ENCODE measurements around the gene QRSL1.
"Not testable (repeated sequence)": the region's sequence is repeated elsewhere in the genome, so short reads cannot be mapped to it uniquely, and the experiment has no call there.

QRSL1 gene

DNA sequence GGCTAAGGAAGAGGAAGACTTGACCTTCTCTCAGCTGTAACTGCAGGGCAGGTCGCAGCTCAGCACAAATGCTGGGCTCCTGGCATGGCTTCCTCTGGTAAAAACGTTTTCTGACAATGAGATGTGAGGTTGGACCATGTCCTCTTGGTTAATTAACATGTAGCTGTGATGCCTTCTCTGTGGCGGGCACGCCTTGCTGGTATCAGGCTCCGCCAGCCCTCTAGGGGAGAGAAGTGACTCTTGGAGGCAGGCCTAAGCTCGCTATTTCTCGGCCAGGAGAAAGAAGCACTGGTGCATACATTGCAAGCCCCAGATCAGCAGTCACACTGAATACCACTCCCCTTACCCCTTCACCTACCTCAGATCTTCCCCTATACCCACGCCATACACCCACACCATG is 65.0 kb downstream of the QRSL1 start:
- Histone ChIP-seq H3K27ac (ENCODE audit: insufficient read depth, low read depth, low read length, poor library complexity, severe bottlenecking) (no peak overlapping the region), H3K4me1 (ENCODE audit: control insufficient read depth, insufficient read depth, low read length) (peaks cover 7% of the 10 kb centered on the region), H3K9me3 (ENCODE audit: control insufficient read depth, low read length) (no peaks in the 10 kb centered on the region), H3K36me3 (ENCODE audit: control insufficient read depth, insufficient read depth, low read length) (no peaks in the 10 kb centered on the region), H3K27me3 (ENCODE audit: control insufficient read depth, insufficient read depth, low read length, poor library complexity, severe bottlenecking) (no peaks in the 10 kb centered on the region), H3K4me3 (ENCODE audit: insufficient read depth, low read depth, low read length) (no peak overlapping the region)
- 77 to 83% methylated on average over 8 of the region's 8 CpGs for WGBS, 2 experiments

DNA sequence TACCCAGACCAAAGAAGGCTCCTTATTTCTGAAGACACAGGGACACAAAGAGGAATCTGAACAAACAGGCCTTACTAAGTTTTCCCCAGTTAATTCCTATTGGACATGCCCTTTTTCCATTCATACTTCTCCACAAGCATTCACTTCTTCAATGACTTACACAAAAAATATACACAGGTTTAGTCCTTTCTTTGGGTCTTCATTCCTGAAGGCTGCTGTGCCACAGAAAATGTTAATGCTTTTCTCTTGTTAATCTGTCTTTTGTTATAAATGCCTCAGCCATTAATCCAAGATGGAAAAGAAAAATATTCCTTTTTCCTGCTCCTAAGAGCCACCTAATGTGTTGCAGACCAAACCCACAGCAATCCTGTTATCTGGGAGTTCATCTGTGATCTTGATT is 71.2 kb downstream of the QRSL1 start:
- H3K4me3 ChIP-seq (ENCODE audit: insufficient read depth, low read depth, low read length) = no peak overlapping the region
- H3K4me1 ChIP-seq (ENCODE audit: control insufficient read depth, insufficient read depth, low read length) = no peaks in the 10 kb centered on the region
- no peak overlapping the region for H3K27ac ChIP-seq (ENCODE audit: insufficient read depth, low read depth, low read length, poor library complexity, severe bottlenecking)
- H3K27me3 ChIP-seq (ENCODE audit: control insufficient read depth, insufficient read depth, low read length, poor library complexity, severe bottlenecking) = no peaks in the 10 kb centered on the region
- H3K36me3 ChIP-seq (ENCODE audit: control insufficient read depth, insufficient read depth, low read length) = no peaks in the 10 kb centered on the region
- H3K9me3 ChIP-seq (ENCODE audit: control insufficient read depth, low read length) = no peaks in the 10 kb centered on the region

DNA sequence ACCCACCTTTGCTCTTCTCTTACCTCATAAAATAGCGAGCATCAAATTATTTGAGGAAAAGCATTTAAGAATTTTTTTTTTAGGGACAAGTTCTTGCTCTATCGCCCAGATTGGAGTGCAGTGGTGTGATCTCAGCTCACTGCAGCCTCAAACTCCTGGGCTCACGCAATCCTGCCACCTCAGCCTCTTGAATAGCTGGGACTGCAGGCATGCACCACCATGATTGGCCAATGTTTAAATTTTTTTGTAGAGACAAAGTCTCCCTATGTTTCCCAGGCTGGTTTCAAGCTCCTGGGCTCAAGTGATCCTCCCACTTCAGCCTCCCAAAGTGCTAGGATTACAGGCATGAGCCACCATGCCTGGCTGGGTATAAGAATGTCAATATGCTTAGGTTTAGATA is 71.8 kb downstream of the QRSL1 start:
- H3K4me1 ChIP-seq (ENCODE audit: control insufficient read depth, insufficient read depth, low read length); H3K36me3 ChIP-seq (ENCODE audit: control insufficient read depth, insufficient read depth, low read length); H3K27me3 ChIP-seq (ENCODE audit: control insufficient read depth, insufficient read depth, low read length, poor library complexity, severe bottlenecking); H3K9me3 ChIP-seq (ENCODE audit: control insufficient read depth, low read length); H3K4me3 ChIP-seq (ENCODE audit: insufficient read depth, low read depth, low read length); H3K27ac ChIP-seq (ENCODE audit: insufficient read depth, low read depth, low read length, poor library complexity, severe bottlenecking): not testable (repeated sequence)
- whole genome bisulfite sequencing, 2 experiments = 89 to 92% methylated on average over 3 of the region's 3 CpGs

DNA sequence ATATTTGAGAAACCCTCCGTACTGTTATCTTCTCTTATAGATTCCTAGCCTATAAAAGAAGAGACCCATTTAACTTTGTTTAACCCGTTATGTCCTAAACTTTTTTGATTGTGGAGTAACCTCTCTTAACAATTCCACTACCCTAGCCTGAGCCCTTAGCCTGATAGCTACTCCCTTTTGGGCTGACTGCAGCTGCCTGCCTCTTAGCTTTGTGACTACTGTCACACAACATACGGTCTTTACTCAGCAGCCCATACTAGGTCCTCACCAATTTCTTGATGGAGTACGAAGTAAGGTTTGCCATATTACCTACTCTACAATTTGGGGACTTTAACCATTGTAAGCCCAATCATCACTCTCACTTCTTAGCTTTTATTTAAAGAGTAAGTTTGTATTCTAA is 72.7 kb downstream of the QRSL1 start:
- 93% methylated on average over 4 of the region's 4 CpGs for WGBS, 2 experiments
- H3K9me3 ChIP-seq (ENCODE audit: control insufficient read depth, low read length) = no peaks in the 10 kb centered on the region
- no peaks in the 10 kb centered on the region for H3K4me1 ChIP-seq (ENCODE audit: control insufficient read depth, insufficient read depth, low read length)
- H3K27ac ChIP-seq (ENCODE audit: insufficient read depth, low read depth, low read length, poor library complexity, severe bottlenecking) = no peak overlapping the region
- no peak overlapping the region for H3K4me3 ChIP-seq (ENCODE audit: insufficient read depth, low read depth, low read length)
- no peaks in the 10 kb centered on the region for H3K36me3 ChIP-seq (ENCODE audit: control insufficient read depth, insufficient read depth, low read length)
- no peaks in the 10 kb centered on the region for H3K27me3 ChIP-seq (ENCODE audit: control insufficient read depth, insufficient read depth, low read length, poor library complexity, severe bottlenecking)

DNA sequence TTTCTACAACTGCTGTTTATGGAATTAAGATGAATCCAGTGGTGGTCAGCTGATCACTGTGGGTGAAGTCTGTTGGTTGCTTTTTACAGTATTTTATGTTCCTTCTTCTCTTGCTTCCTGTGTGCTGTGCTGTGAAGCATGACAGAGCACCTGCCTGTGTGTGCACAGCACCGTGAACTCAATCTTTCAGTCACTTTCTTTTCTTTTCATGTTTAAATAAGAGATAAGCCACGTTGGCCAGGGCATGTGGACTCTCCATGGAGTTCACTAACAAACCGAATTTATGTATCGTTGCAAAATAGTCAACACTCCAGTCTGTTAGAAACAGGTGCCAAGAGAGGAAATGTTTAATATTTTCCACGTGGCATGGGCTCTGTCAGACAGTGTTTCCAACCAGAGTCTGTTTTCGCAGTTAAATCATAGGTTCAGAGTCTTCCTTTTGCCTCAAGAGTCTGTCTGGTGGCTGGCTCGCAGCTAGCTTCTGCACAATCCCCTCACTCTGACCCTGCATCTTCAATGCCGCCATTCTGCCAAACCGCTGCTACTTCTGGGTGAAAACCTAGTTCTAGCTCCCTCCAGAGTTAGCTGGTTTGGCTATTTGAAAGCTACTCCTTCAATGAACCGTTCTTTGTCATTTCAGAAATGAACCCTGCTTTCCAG is 73.2 kb downstream of the QRSL1 start:
- Histone ChIP-seq H3K27me3 (ENCODE audit: control insufficient read depth, insufficient read depth, low read length, poor library complexity, severe bottlenecking) (no peaks in the 10 kb centered on the region), H3K36me3 (ENCODE audit: control insufficient read depth, insufficient read depth, low read length) (no peaks in the 10 kb centered on the region), H3K9me3 (ENCODE audit: control insufficient read depth, low read length) (no peaks in the 10 kb centered on the region), H3K27ac (ENCODE audit: insufficient read depth, low read depth, low read length, poor library complexity, severe bottlenecking) (no peak overlapping the region), H3K4me3 (ENCODE audit: insufficient read depth, low read depth, low read length) (no peak overlapping the region), H3K4me1 (ENCODE audit: control insufficient read depth, insufficient read depth, low read length) (no peaks in the 10 kb centered on the region)
- WGBS, 2 experiments = 94% methylated on average over 10 of the region's 10 CpGs

DNA sequence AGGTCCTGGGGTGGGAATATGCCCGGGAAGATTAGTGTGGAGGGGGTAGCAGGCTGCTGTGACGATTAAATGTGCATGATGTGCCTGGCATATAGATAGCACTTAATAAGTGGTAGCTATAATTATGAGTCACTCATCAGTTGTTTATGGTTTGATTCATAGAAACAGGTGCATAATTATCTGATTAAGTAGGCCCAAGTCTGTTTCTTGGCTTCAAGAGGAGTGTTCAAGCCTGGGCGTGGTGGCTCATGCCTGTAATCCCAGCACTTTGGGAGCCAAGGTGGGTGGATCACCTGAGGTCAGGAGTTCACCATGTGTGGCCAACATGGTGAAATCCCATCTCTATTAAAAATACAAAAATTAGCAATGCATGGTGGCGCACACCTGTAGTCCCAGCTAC is 74.9 kb downstream of the QRSL1 start:
- 80 to 88% methylated on average over 4 of the region's 4 CpGs for whole genome bisulfite sequencing, 2 experiments
- Histone ChIP-seq H3K36me3 (ENCODE audit: control insufficient read depth, insufficient read depth, low read length) (no peaks in the 10 kb centered on the region), H3K4me3 (ENCODE audit: insufficient read depth, low read depth, low read length) (no peak overlapping the region)

DNA sequence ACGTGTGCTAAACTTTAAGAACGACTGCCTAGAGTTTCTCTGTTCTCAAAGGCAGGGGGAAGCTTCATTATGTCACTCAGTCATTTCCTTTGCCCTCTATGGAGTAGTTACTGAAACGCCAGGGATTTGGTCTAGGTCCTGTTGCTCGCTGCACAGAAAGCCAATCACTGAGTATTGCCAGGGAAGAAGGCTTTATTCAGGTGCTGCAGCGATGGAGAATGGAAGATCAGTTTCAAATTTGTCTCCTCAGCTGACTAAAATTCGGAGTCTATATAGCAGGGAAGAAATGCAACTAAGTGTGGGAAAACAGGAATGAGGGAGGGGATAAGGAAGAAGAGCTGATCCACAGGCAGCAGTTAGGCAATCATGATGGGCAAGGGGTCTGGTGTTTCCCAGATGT is 75.8 kb downstream of the QRSL1 start:
- H3K27me3 ChIP-seq (ENCODE audit: control insufficient read depth, insufficient read depth, low read length, poor library complexity, severe bottlenecking) = no peaks in the 10 kb centered on the region
- no peaks in the 10 kb centered on the region for H3K36me3 ChIP-seq (ENCODE audit: control insufficient read depth, insufficient read depth, low read length)
- WGBS, 2 experiments = 91 to 95% methylated on average over 6 of the region's 6 CpGs
- H3K9me3 ChIP-seq (ENCODE audit: control insufficient read depth, low read length) = no peaks in the 10 kb centered on the region
- no peak overlapping the region for H3K27ac ChIP-seq (ENCODE audit: insufficient read depth, low read depth, low read length, poor library complexity, severe bottlenecking)
- H3K4me1 ChIP-seq (ENCODE audit: control insufficient read depth, insufficient read depth, low read length) = no peaks in the 10 kb centered on the region
- no peak overlapping the region for H3K4me3 ChIP-seq (ENCODE audit: insufficient read depth, low read depth, low read length)

More for the DNA sequence above, 74.9 kb downstream of the QRSL1 start:
- no peaks in the 10 kb centered on the region for H3K9me3 ChIP-seq (ENCODE audit: control insufficient read depth, low read length)
- H3K27me3 ChIP-seq (ENCODE audit: control insufficient read depth, insufficient read depth, low read length, poor library complexity, severe bottlenecking) = no peaks in the 10 kb centered on the region
- no peak overlapping the region for H3K27ac ChIP-seq (ENCODE audit: insufficient read depth, low read depth, low read length, poor library complexity, severe bottlenecking)
- no peaks in the 10 kb centered on the region for H3K4me1 ChIP-seq (ENCODE audit: control insufficient read depth, insufficient read depth, low read length)

DNA sequence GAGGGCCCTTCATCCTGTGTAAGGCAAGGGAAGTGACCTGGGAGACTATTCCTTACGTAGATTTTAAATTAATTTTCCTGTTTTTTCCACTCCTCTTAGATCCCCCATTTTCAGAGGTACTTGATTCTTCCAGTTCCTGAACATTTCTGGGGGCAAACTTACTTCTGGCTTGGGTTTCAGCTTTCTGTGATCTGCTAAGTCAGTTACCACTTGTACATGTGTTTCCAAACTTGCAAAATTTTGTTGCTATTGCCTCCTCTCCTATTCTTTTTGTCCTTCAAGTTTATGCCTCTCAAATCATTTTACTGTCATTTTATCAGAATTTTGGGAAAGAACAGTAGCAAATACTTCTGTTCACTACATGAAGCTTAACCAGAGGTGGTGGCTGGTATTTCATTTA is 81.2 kb downstream of the QRSL1 start:
- H3K4me1 ChIP-seq (ENCODE audit: control insufficient read depth, insufficient read depth, low read length) = no peaks in the 10 kb centered on the region
- no peaks in the 10 kb centered on the region for H3K9me3 ChIP-seq (ENCODE audit: control insufficient read depth, low read length)
- H3K36me3 ChIP-seq (ENCODE audit: control insufficient read depth, insufficient read depth, low read length) = no peaks in the 10 kb centered on the region
- H3K4me3 ChIP-seq (ENCODE audit: insufficient read depth, low read depth, low read length) = no peak overlapping the region
- H3K27ac ChIP-seq (ENCODE audit: insufficient read depth, low read depth, low read length, poor library complexity, severe bottlenecking) = no peak overlapping the region
- WGBS, 2 experiments = 90 to 92% methylated on average over 1 of the region's 1 CpG
- no peaks in the 10 kb centered on the region for H3K27me3 ChIP-seq (ENCODE audit: control insufficient read depth, insufficient read depth, low read length, poor library complexity, severe bottlenecking)

DNA sequence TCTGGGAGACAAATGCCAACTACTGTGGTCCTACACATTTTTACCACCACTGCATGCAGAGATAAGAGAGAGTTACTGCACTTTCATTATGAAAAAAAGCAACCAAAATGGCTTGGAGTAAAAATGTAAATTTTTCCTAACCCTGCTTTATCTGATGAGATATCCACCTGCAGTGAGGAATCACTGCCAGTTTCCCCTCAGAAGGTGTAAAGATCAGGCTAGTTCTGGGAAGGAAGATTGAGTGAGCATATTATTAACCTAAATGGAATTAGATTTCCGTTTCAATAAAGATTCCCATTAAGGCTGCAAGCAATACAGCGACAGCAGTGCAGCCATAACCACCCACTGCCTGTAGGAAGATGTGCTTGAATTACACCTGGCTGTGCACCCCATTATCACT is 84.9 kb downstream of the QRSL1 start:
- Histone ChIP-seq H3K27me3 (ENCODE audit: control insufficient read depth, insufficient read depth, low read length, poor library complexity, severe bottlenecking) (no peaks in the 10 kb centered on the region), H3K4me1 (ENCODE audit: control insufficient read depth, insufficient read depth, low read length) (no peaks in the 10 kb centered on the region), H3K4me3 (ENCODE audit: insufficient read depth, low read depth, low read length) (no peak overlapping the region), H3K36me3 (ENCODE audit: control insufficient read depth, insufficient read depth, low read length) (no peaks in the 10 kb centered on the region), H3K9me3 (ENCODE audit: control insufficient read depth, low read length) (no peaks in the 10 kb centered on the region), H3K27ac (ENCODE audit: insufficient read depth, low read depth, low read length, poor library complexity, severe bottlenecking) (no peak overlapping the region)
- 93 to 95% methylated on average over 2 of the region's 2 CpGs for WGBS, 2 experiments

DNA sequence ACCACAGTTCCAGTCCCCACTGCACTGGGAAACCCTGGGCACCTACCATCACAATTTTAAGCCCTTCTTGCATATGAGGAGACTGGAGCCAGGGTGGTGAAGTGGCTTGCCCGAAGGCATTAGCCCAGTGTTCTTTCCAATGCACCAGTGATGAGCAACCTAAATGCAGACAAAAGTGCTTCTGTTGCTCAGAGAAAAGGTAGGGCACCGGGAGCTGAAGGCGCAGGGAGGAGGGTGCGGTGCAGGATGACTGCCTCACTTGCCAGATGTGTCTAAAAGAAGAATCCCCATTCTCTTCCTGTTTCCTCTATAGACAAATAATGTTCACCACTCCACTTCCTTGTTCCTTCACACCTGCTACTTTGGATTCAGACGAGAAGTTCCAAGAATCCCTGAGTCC is 86.5 kb downstream of the QRSL1 start:
- H3K27ac ChIP-seq (ENCODE audit: insufficient read depth, low read depth, low read length, poor library complexity, severe bottlenecking) = no peak overlapping the region

DNA sequence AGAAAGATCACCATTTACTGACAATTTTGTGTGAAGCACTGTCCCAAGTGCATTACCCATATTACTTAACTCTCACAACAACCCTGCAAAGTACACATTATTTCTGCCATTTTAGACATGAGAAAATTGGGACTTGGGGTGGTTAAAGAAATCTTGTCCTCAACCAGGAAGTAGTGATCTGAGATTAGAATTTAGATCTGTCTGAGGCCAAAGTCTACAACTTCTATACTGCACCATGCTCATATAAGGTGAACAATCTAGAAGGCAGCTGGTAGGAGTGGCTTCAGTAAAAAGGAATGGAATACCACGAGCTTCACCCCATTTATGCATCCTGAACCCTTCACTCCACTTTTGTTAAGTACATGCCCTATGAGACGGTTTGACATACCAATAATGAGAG is 87.6 kb downstream of the QRSL1 start:
- no peaks in the 10 kb centered on the region for H3K36me3 ChIP-seq (ENCODE audit: control insufficient read depth, insufficient read depth, low read length)
- H3K27me3 ChIP-seq (ENCODE audit: control insufficient read depth, insufficient read depth, low read length, poor library complexity, severe bottlenecking) = no peaks in the 10 kb centered on the region
- 80 to 100% methylated on average over 2 of the region's 2 CpGs for WGBS, 2 experiments

More for the DNA sequence above, 86.5 kb downstream of the QRSL1 start:
- no peaks in the 10 kb centered on the region for H3K27me3 ChIP-seq (ENCODE audit: control insufficient read depth, insufficient read depth, low read length, poor library complexity, severe bottlenecking)
- H3K9me3 ChIP-seq (ENCODE audit: control insufficient read depth, low read length) = no peaks in the 10 kb centered on the region
- H3K36me3 ChIP-seq (ENCODE audit: control insufficient read depth, insufficient read depth, low read length) = no peaks in the 10 kb centered on the region
- no peaks in the 10 kb centered on the region for H3K4me1 ChIP-seq (ENCODE audit: control insufficient read depth, insufficient read depth, low read length)
- WGBS, 2 experiments = 91 to 92% methylated on average over 5 of the region's 5 CpGs
- no peak overlapping the region for H3K4me3 ChIP-seq (ENCODE audit: insufficient read depth, low read depth, low read length)

More for the DNA sequence above, 87.6 kb downstream of the QRSL1 start:
- Histone ChIP-seq H3K9me3 (ENCODE audit: control insufficient read depth, low read length) (no peaks in the 10 kb centered on the region), H3K27ac (ENCODE audit: insufficient read depth, low read depth, low read length, poor library complexity, severe bottlenecking) (no peak overlapping the region), H3K4me3 (ENCODE audit: insufficient read depth, low read depth, low read length) (no peak overlapping the region), H3K4me1 (ENCODE audit: control insufficient read depth, insufficient read depth, low read length) (no peaks in the 10 kb centered on the region)
